ENCODE results near the gene PRTG.
"Not testable (repeated sequence)": the region's sequence is repeated elsewhere in the genome, so short reads cannot be mapped to it uniquely, and the experiment has no call there.

Gene PRTG

GRCh38 chr15:55742927-55743728 is at the start of gene PRTG:
Gene PRTG, minus strand, starts transcription at chr15:55743152. Its CDS starts 221 bp downstream, at chr15:55742931.
- no peak for DNase-seq

GRCh38 chr15:55791551-55792400 is 48.8 kb upstream of the PRTG start:
- no peak for DNase-seq

- DNase-seq: no peak
Observed at GRCh38 chr15:55789066-55789660, 46.2 kb upstream of the PRTG start.

GRCh38 chr15:55786341-55786740 is 43.4 kb upstream of the PRTG start:
- no peak for DNase-seq

- DNase-seq: not testable (repeated sequence)
Observed at GRCh38 chr15:55785593-55785992, 42.6 kb upstream of the PRTG start.

GRCh38 chr15:55784286-55784685 is 41.3 kb upstream of the PRTG start:
- DNase-seq: no peak

GRCh38 chr15:55782901-55783300 is 39.9 kb upstream of the PRTG start:
- no peak for DNase-seq

- no peak for DNase-seq
Observed at GRCh38 chr15:55780292-55780691, 37.3 kb upstream of the PRTG start.

- DNase-seq: no peak
Observed at GRCh38 chr15:55778932-55779331, 36.0 kb upstream of the PRTG start.

GRCh38 chr15:55775316-55775715 is 32.4 kb upstream of the PRTG start:
- no peak for DNase-seq

- peak; percentile 1 for DNase-seq
Observed at GRCh38 chr15:55774113-55774970, 31.4 kb upstream of the PRTG start.

- DNase-seq: no peak
Observed at GRCh38 chr15:55770806-55771205, 27.9 kb upstream of the PRTG start.

- DNase-seq: no peak
Observed at GRCh38 chr15:55770261-55770660, 27.3 kb upstream of the PRTG start.

GRCh38 chr15:55768670-55769185 is 25.8 kb upstream of the PRTG start:
- DNase-seq: no peak

GRCh38 chr15:55766676-55767075 is 23.7 kb upstream of the PRTG start:
- no peak for DNase-seq

GRCh38 chr15:55764398-55764797 is 21.4 kb upstream of the PRTG start:
- DNase-seq: no peak

- DNase-seq: no peak
Observed at GRCh38 chr15:55758580-55758986, 15.6 kb upstream of the PRTG start.

GRCh38 chr15:55753433-55753832 is 10.5 kb upstream of the PRTG start:
- DNase-seq: not testable (repeated sequence)

GRCh38 chr15:55750706-55751105 is 7.8 kb upstream of the PRTG start:
- no peak for DNase-seq

GRCh38 chr15:55743729-55744655 is 1.0 kb upstream of the PRTG start:
- DNase-seq: no peak

GRCh38 chr15:55742498-55742926 is 440 bp downstream of the PRTG start:
- DNase-seq: no peak
